Progenitor cell of endocrine pancreas (in vitro differentiated cells): ENCODE results near the gene SHANK3. TPM values are rescaled to one million over a fixed set of nuclear protein-coding genes. Genes with fewer than 3 reads are reported as not detected.

Experiments
- DNase-seq: peaks from one replicate; pipeline ENCODE4 v3.0.0; 2021; ENCODE audit warnings: low spot score; ENCODE audit not compliant: unreplicated experiment
- H3K27ac Mint-ChIP-seq: 2 replicates; pipeline ENCODE4 v1.8.0; 2021; ENCODE audit warnings: mild to moderate bottlenecking, moderate library complexity, mixed read lengths
- H3K27me3 Mint-ChIP-seq: 2 replicates; pipeline ENCODE4 v1.8.0; 2021; ENCODE audit warnings: mixed read lengths
- H3K36me3 Mint-ChIP-seq: 2 replicates; pipeline ENCODE4 v1.8.0; 2022; ENCODE audit warnings: mixed read lengths; ENCODE audit not compliant: insufficient read depth
- H3K4me1 Mint-ChIP-seq: 2 replicates; pipeline ENCODE4 v1.8.0; 2021; ENCODE audit warnings: low read depth, mixed read lengths
- H3K4me3 Mint-ChIP-seq: 2 replicates; pipeline ENCODE4 v1.8.0; 2021; ENCODE audit warnings: low read depth, mild to moderate bottlenecking, moderate library complexity, mixed read lengths
- H3K9me3 Mint-ChIP-seq: 2 replicates; pipeline ENCODE4 v1.8.0; 2021; ENCODE audit warnings: low read depth, mixed read lengths
- total RNA-seq: library from RNA; stranded (reverse); gene quantifications from 2 replicates; pipeline ENCODE4 v1.2.1, GENCODE V29; 2021
- TF ChIP-seq, protein P1 (sequence below): fragments of 200-600 bp; sonication (generic); IDR thresholded peaks from one replicate; pipeline ENCODE4 v1.5.0; 2021; ENCODE audit warnings: antibody characterized with exemption, mild to moderate bottlenecking; ENCODE audit not compliant: unreplicated experiment

The SHANK3 gene
- total RNA-seq, 1 donor from 2014 or later = 6.9 TPM

DNA sequence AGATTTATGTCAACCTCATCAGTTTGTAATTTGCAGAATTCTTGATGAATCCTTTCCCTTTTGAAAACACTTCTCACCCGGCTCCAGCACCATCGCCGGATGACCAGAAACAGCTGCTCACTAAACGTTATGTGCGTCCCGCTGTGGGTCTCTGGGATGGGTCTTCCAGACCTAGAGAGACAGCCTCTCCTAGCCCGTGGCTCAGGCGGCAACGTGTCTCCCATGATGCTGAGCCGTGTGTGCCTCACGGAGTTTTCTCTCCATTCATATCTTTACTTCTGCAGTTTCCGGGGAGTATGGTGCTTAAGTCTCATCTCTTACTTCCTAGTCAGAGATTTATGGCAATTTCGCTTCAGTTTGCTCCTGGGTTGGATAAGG, 40.4 kb downstream of the SHANK3 start:
- no peak for DNase-seq
- Mint-ChIP-seq H3K27ac (no peak overlapping the region), H3K4me1 (no peaks in the 10 kb centered on the region), H3K27me3 (peaks cover 19% of the 10 kb centered on the region), H3K36me3 (peaks cover 9% of the 10 kb centered on the region), H3K4me3 (no peak overlapping the region), H3K9me3 (no peaks in the 10 kb centered on the region)
- TF ChIP-seq, protein P1, sequence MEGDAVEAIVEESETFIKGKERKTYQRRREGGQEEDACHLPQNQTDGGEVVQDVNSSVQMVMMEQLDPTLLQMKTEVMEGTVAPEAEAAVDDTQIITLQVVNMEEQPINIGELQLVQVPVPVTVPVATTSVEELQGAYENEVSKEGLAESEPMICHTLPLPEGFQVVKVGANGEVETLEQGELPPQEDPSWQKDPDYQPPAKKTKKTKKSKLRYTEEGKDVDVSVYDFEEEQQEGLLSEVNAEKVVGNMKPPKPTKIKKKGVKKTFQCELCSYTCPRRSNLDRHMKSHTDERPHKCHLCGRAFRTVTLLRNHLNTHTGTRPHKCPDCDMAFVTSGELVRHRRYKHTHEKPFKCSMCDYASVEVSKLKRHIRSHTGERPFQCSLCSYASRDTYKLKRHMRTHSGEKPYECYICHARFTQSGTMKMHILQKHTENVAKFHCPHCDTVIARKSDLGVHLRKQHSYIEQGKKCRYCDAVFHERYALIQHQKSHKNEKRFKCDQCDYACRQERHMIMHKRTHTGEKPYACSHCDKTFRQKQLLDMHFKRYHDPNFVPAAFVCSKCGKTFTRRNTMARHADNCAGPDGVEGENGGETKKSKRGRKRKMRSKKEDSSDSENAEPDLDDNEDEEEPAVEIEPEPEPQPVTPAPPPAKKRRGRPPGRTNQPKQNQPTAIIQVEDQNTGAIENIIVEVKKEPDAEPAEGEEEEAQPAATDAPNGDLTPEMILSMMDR = no peak

DNA sequence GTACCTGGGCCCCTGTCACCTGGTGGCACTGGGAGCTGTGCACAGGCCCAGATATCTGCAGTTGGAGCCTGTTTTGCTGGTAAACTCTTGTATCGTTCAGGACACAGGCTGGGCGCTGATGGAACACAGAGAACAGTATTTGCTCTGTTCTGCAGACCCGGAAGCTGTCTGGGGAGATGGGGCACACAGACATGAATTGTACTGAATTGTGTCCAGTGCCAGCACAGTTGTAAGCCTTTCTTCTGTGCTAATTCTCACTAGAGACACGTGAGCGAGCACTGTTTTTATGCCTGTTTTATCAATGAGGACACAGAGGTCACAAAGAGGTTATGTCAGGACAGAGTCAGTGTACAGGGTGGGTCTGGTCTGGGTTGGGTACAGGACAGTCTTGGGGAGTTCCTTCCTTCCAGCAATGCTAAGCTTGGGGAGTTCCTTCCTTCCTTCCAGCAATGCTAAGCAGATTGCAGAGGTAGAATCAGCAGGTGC, 41.0 kb downstream of the SHANK3 start:
- no peaks in the 10 kb centered on the region for H3K4me1 Mint-ChIP-seq
- no peak overlapping the region for H3K4me3 Mint-ChIP-seq
- TF ChIP-seq, protein P1 = no peak
- no peak for DNase-seq
- H3K27ac Mint-ChIP-seq = no peak overlapping the region
- no peaks in the 10 kb centered on the region for H3K9me3 Mint-ChIP-seq
- peaks cover 26% of the 10 kb centered on the region for H3K27me3 Mint-ChIP-seq
- peaks cover 6% of the 10 kb centered on the region for H3K36me3 Mint-ChIP-seq

DNA sequence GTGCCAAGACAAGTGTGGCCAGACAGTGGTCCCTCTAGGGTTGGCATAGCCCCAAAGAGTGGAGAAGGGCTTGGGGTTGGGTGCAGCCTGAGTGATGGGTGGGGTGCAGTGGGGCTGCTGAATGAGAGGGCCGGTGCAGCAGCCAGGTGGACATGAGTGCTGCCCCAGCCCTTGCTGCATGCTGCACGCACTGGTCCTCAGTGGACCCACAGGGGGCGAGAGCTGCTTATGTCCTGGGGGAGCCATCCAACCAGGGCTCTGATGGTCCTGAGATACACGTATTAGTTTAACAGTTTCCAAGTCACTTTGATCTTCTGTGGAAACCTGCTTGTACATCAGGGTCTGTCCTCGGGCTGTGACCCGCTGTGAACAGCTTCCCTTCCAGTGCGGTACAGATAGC, 41.5 kb downstream of the SHANK3 start:
- H3K4me1 Mint-ChIP-seq = no peaks in the 10 kb centered on the region
- DNase-seq = no peak
- H3K9me3 Mint-ChIP-seq = no peaks in the 10 kb centered on the region
- H3K27me3 Mint-ChIP-seq = peaks cover 31% of the 10 kb centered on the region
- TF ChIP-seq, protein P1 = no peak
- H3K36me3 Mint-ChIP-seq = peaks cover 6% of the 10 kb centered on the region
- H3K4me3 Mint-ChIP-seq = no peak overlapping the region
- no peak overlapping the region for H3K27ac Mint-ChIP-seq

DNA sequence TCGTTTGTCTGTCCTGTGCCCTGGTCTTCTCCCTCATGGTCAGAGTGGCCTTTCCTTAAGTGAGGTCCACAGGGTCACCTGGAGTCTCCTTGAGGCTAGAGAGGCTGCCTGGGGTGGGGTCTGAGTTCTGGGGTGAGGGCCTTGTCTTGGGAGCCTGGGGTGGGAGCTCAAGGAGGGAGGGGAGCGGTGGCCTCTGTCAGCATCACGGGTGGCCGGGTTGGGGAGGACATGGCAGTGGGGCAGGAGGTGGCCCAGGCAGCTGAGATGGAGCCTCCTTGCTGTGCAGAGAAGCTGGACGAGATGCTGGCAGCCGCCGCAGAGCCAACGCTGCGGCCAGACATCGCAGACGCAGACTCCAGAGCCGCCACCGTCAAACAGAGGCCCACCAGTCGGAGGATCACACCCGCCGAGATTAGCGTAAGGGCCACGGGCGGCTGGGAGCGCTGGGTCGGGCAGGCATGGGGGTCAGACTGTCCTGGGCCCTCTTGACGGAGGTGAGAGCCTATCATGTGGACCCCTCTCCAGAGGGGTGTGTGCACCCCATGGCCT, 42.1 kb downstream of the SHANK3 start:
- Mint-ChIP-seq H3K4me1 (no peaks in the 10 kb centered on the region), H3K27me3 (peaks cover 36% of the 10 kb centered on the region), H3K27ac (no peak overlapping the region), H3K36me3 (peaks cover 6% of the 10 kb centered on the region), H3K4me3 (no peak overlapping the region), H3K9me3 (no peaks in the 10 kb centered on the region)
- DNase-seq = no peak
- TF ChIP-seq, protein P1 = no peak

DNA sequence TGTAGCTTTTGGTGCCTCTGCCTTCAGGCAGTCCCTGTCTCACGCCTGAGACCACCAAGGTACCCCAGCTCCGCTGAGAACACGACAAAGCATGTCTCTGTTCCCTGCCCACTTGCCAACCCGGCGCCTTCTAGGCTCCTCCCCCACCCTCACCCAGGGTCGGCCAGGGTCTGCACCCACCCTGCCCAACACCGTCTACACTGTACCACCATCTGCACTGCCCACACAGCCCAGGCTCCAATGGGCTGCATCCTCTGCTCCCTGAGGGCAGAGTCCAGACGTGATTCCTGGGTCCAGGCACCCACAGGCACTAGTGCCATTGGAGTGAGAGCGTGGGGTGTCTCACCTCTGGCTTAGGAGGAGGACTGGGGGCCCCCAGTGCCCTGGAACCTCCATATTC, 42.6 kb downstream of the SHANK3 start:
- H3K4me1 Mint-ChIP-seq = no peaks in the 10 kb centered on the region
- H3K27ac Mint-ChIP-seq = no peak overlapping the region
- no peak for DNase-seq
- H3K27me3 Mint-ChIP-seq = peaks cover 38% of the 10 kb centered on the region
- no peak overlapping the region for H3K4me3 Mint-ChIP-seq
- TF ChIP-seq, protein P1 = no peak
- no peaks in the 10 kb centered on the region for H3K9me3 Mint-ChIP-seq
- H3K36me3 Mint-ChIP-seq = peaks cover 6% of the 10 kb centered on the region
